HepG2 (cell line): Measurements from ENCODE around the gene KRT6C. TPM values are rescaled to one million over a fixed set of nuclear protein-coding genes. Genes with fewer than 3 reads are reported as not detected.

Experiments
- ATAC-seq: fragments of 200-7000 bp; cut with Tn5 transposase; 3 replicates; pipeline ENCODE4 v1.9.1; 2020; ENCODE audit warnings: mild to moderate bottlenecking, moderate library complexity
- BruUV-seq: library from RNA; stranded (reverse); fragments of 400-500 nt; replicated peaks from 2 replicates; lab custom pipeline; 2021; lab: Mats Ljungman, UMichigan
- CTCF ChIA-PET: fragments of 300-600 bp; formaldehyde crosslinking; extraction: SDS; loops from one replicate; lab custom pipeline; 2021; ENCODE audit warnings: low total read pairs, inconsistent platforms, low intra/inter-chr PET ratio; lab: Yijun Ruan, JAX
- POLR2A ChIA-PET: fragments of 350-600 bp; sonication (Branson Sonifier 250); formaldehyde crosslinking; loops from one replicate; lab custom pipeline; 2020; ENCODE audit warnings: antibody characterized with exemption, inconsistent platforms; lab: Yijun Ruan, JAX
- DNase-seq: peaks from one replicate; pipeline ENCODE4 v3.0.0-alpha.2; 2015; ENCODE audit warnings: low spot score
- FAIRE-seq: peaks from 3 replicates; lab custom pipeline; 2011; peaks lifted over from hg19 to GRCh38; lab: Jason Lieb, UNC
- H2AFZ ChIP-seq: one replicate; pipeline ENCODE4 v1.6.1; 2011; ENCODE audit warnings: low read length, inconsistent platforms
- H3K27ac ChIP-seq: fragments of 300-600 bp; 3 replicates; pipeline ENCODE4 v1.8.0; 2011; ENCODE audit warnings: mixed run types, mild to moderate bottlenecking, mixed read lengths, low read length, inconsistent platforms; ENCODE audit not compliant: insufficient read depth; ENCODE audit errors: extremely low read length
- H3K27me3 ChIP-seq, 2 experiments: fragments of 200-600 bp in 1 of 2; 2 replicates in 1 of 2; 3 replicates in 1 of 2; pipeline versions ENCODE4 v1.6.0 to v1.8.0; 2011; ENCODE audit warnings: low read length in 2 of 2, mild to moderate bottlenecking in 2 of 2, moderate library complexity in 2 of 2, inconsistent platforms in 1 of 2; ENCODE audit not compliant: insufficient read depth in 2 of 2, control insufficient read depth in 1 of 2
- H3K36me3 ChIP-seq, 2 experiments: fragments of 200-600 bp in 1 of 2; replicated peaks in 1 of 2; 2 replicates in 1 of 2; 3 replicates in 1 of 2; pipeline versions ENCODE4 v1.5.1 to v1.8.0; 2011; ENCODE audit warnings: low read length in 2 of 2, inconsistent platforms in 1 of 2; ENCODE audit not compliant: insufficient read depth in 2 of 2, control insufficient read depth in 1 of 2
- H3K4me1 ChIP-seq: 2 replicates; pipeline ENCODE4 v1.5.1; 2012; ENCODE audit warnings: low read length, inconsistent platforms; ENCODE audit not compliant: insufficient read depth
- H3K4me2 ChIP-seq: 2 replicates; pipeline ENCODE4 v1.6.0; 2011; ENCODE audit warnings: low read depth, low read length, inconsistent platforms
- H3K4me3 ChIP-seq, 3 experiments: fragments of 200-600 bp in 1 of 3; sonication (generic), shearing (Covaris generic) in 1 of 3; replicated peaks in 1 of 3; 2 replicates each; pipeline ENCODE4 v1.5.1; 2011 to 2016; ENCODE audit warnings: low read length in 3 of 3, inconsistent platforms in 2 of 3, low read depth in 2 of 3, mild to moderate bottlenecking in 2 of 3, control low read depth in 1 of 3, mixed read lengths in 1 of 3; ENCODE audit not compliant: insufficient read depth in 1 of 3
- H3K79me2 ChIP-seq: one replicate; pipeline ENCODE4 v1.6.1; 2011; ENCODE audit warnings: low read length, inconsistent platforms; ENCODE audit not compliant: insufficient read depth
- H3K9ac ChIP-seq: 2 replicates; pipeline ENCODE4 v1.6.0; 2011; ENCODE audit warnings: mild to moderate bottlenecking, low read depth, low read length, inconsistent platforms; ENCODE audit not compliant: insufficient read depth
- H3K9me3 ChIP-seq: 2 replicates; pipeline ENCODE4 v1.5.1; 2012; ENCODE audit warnings: mild to moderate bottlenecking, low read length
- H4K20me1 ChIP-seq: 2 replicates; pipeline ENCODE4 v1.6.0; 2011; ENCODE audit warnings: inconsistent platforms, mild to moderate bottlenecking, low read length, moderate library complexity; ENCODE audit not compliant: insufficient read depth
- ARNTL ChIP-seq: sonication (generic); formaldehyde crosslinking; IDR thresholded peaks from 2 replicates; pipeline ENCODE4 v1.4.0; 2020; ENCODE audit warnings: mild to moderate bottlenecking, missing genetic modification reagents
- BRCA1 ChIP-seq: sonication (generic); formaldehyde crosslinking; IDR thresholded peaks from 2 replicates; pipeline ENCODE4 v1.4.0; 2020; ENCODE audit warnings: missing genetic modification reagents
- HHEX ChIP-seq: IDR thresholded peaks from 2 replicates; pipeline ENCODE4 v1.6.1; 2016; ENCODE audit warnings: control low read depth
- HMGXB4 ChIP-seq, 2 experiments: sonication (generic) in 1 of 2; formaldehyde crosslinking in 1 of 2; IDR thresholded peaks; 2 replicates each; pipeline versions ENCODE4 v1.4.0 to v1.6.1; 2018 to 2020; ENCODE audit warnings: missing genetic modification reagents in 2 of 2, borderline replicate concordance in 1 of 2, low read depth in 1 of 2, mild to moderate bottlenecking in 1 of 2, missing biosample characterization in 1 of 2
- MLX ChIP-seq: IDR thresholded peaks from 2 replicates; pipeline ENCODE4 v1.6.1; 2016
- SETDB1 ChIP-seq: sonication (generic); formaldehyde crosslinking; IDR thresholded peaks from 2 replicates; pipeline ENCODE4 v1.5.1; 2020; ENCODE audit warnings: missing genetic modification reagents, mild to moderate bottlenecking, borderline replicate concordance
- TBX2 ChIP-seq: sonication (generic); formaldehyde crosslinking; IDR thresholded peaks from 2 replicates; pipeline ENCODE4 v1.5.0; 2020; ENCODE audit warnings: missing genetic modification reagents, mild to moderate bottlenecking, borderline replicate concordance
- YEATS4 ChIP-seq: sonication (generic); formaldehyde crosslinking; IDR thresholded peaks from 2 replicates; pipeline ENCODE4 v1.4.0; 2020; ENCODE audit warnings: missing genetic modification reagents, borderline replicate concordance
- ZNF274 ChIP-seq: sonication (generic); formaldehyde crosslinking; IDR thresholded peaks from 2 replicates; pipeline ENCODE4 v1.5.1; 2020; ENCODE audit warnings: mild to moderate bottlenecking, missing genetic modification reagents
- ZNF317 ChIP-seq: sonication (generic); formaldehyde crosslinking; IDR thresholded peaks from 2 replicates; pipeline ENCODE4 v1.5.0; 2020; ENCODE audit warnings: mild to moderate bottlenecking, missing genetic modification reagents
- ZNF335 ChIP-seq: sonication (generic); formaldehyde crosslinking; IDR thresholded peaks from 2 replicates; pipeline ENCODE4 v1.4.0; 2020; ENCODE audit warnings: missing genetic modification reagents
- ZNF350 ChIP-seq: sonication (generic); formaldehyde crosslinking; IDR thresholded peaks from 2 replicates; pipeline ENCODE4 v1.4.0; 2020; ENCODE audit warnings: mild to moderate bottlenecking, low read depth, missing genetic modification reagents, borderline replicate concordance
- ZNF709 ChIP-seq: sonication (generic); formaldehyde crosslinking; IDR thresholded peaks from 2 replicates; pipeline ENCODE4 v1.5.0; 2020; ENCODE audit warnings: mild to moderate bottlenecking, missing genetic modification reagents
- ZNF788 ChIP-seq: sonication (generic); formaldehyde crosslinking; IDR thresholded peaks from 2 replicates; pipeline ENCODE4 v1.5.0; 2020; ENCODE audit warnings: mild to moderate bottlenecking, missing genetic modification reagents, borderline replicate concordance
- ZNF792 ChIP-seq: IDR thresholded peaks from 2 replicates; pipeline ENCODE4 v1.6.1; 2016
- WGBS: methylation state at CpG from one replicate; pipeline ENCODE4 v1.1.6; 2017; ENCODE audit warnings: low lambda C conversion rate; 5-methylcytosine and 5-hydroxymethylcytosine counted together
- in situ Hi-C: cut with HindIII; loops from 2 replicates; pipeline ENCODE4 v1.10.0; 2017; ENCODE audit warnings: low pct_unique_long_range_greater_than_20kb; ENCODE audit not compliant: extremely low pct_ligation_motif_present
- intact Hi-C: fragments of 100-400 bp; cut with micrococcal nuclease; formaldehyde crosslinking; loops from one replicate; pipeline ENCODE4 v1.10.0; 2022; ENCODE audit not compliant: unreplicated experiment
- polyA plus RNA-seq, 8 experiments: library from polyadenylated mRNA; depleted of rRNA in 3 of 8; stranded (reverse) in 7 of 8; unstranded in 1 of 8; fragments of >200 nt; fragmentation: Illumina TruSeq in 4 of 8; extraction: Trizol in 4 of 8; gene quantifications; 2 replicates each; pipeline versions ENCODE4 v1.2.1 to v1.2.3, GENCODE V29; 2011 to 2016; ENCODE audit warnings: low read depth in 4 of 8, missing spikeins in 1 of 8, mixed read lengths in 1 of 8; ENCODE audit not compliant: insufficient read depth in 1 of 8
- total RNA-seq, 5 experiments: library from RNA; depleted of rRNA; stranded (reverse); fragments of >200 nt; fragmentation: Illumina TruSeq; extraction: Trizol; gene quantifications; 2 replicates each; pipeline ENCODE4 v1.2.3, GENCODE V29; 2016; ENCODE audit warnings: low read depth in 1 of 5
- TF ChIP-seq, protein P1 (sequence below): sonication (generic); formaldehyde crosslinking; IDR thresholded peaks from 2 replicates; pipeline ENCODE4 v1.4.0; 2020; ENCODE audit warnings: missing genetic modification reagents

KRT6C gene
- total and polyA plus RNA-seq, 2 of the 13 experiments (the other 11 are each of a cell fraction or from before 2014, with no cell fraction given): 0.03 TPM; not detected in 1

- no peak for TF ChIP-seq ZNF788
- TF ChIP-seq ARNTL: no peak
- TF ChIP-seq, all 625 proteins: peak for 0
Observed at GRCh38 chr12:52494100-52494499, 20.5 kb upstream of the KRT6C start (continued).

DNA sequence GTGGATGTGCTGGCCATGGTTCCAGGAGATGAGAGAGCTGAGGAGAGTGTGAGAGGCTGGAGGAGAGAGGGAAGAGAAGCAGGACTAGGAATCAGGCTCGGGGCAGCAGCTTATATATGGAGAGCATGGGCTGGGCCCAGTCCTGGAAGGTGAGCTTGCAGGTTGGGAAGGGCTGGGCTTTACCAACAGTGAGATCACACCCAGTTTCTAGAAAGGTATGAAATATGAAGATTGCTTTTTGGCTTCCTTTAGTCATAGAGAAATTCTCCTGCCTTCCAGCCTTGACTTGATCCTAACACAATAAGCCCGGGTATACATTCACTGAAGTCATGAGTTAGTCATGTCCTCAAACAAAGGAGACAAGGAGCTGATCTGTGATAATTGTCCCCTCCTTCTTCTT lies 19.6 kb upstream of the KRT6C start, which contains the start of gene KRT6A:
Gene KRT6A (minus strand): TSS at position 86 of the 400 bp plus-strand sequence. CDS start 69 bp downstream, at position 17.
- Histone ChIP-seq H3K9ac (no peak within 1 kb of the TSS), H3K27ac (no peak within 1 kb of the TSS), H3K36me3 (no peaks in the 10 kb centered on the region), H3K4me2 (no peak within 1 kb of the TSS), H3K4me3 (no peak within 1 kb of the TSS), H3K9me3 (no peaks in the 10 kb centered on the region), H3K27me3 (peaks cover 2 to 17% of the 10 kb centered on the region in 2 experiments; a peak in 3 of 5 replicates), H3K79me2 (no peaks in the 10 kb centered on the region), H3K4me1 (0 out of 2 replicates have a peak, but pooled peaks cover 6% of the 10 kb centered on the region), H4K20me1 (no peaks in the 10 kb centered on the region), H2AFZ (no peak within 1 kb of the TSS)
- POLR2A ChIA-PET: no interaction called here
- FAIRE-seq: no peak
- 68% methylated on average over 2 of the region's 2 CpGs for WGBS
- DNase-seq: no peak
- CTCF ChIA-PET: no interaction called here
- no TSS peak for BruUV-seq
- in situ Hi-C loops (no loop called here), intact Hi-C loops (no loop called here)
- no peak for ATAC-seq
- TF ChIP-seq, protein P1, sequence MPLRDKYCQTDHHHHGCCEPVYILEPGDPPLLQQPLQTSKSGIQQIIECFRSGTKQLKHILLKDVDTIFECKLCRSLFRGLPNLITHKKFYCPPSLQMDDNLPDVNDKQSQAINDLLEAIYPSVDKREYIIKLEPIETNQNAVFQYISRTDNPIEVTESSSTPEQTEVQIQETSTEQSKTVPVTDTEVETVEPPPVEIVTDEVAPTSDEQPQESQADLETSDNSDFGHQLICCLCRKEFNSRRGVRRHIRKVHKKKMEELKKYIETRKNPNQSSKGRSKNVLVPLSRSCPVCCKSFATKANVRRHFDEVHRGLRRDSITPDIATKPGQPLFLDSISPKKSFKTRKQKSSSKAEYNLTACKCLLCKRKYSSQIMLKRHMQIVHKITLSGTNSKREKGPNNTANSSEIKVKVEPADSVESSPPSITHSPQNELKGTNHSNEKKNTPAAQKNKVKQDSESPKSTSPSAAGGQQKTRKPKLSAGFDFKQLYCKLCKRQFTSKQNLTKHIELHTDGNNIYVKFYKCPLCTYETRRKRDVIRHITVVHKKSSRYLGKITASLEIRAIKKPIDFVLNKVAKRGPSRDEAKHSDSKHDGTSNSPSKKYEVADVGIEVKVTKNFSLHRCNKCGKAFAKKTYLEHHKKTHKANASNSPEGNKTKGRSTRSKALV (CRISPR knock-in tag): no peak
- TF ChIP-seq MLX (CRISPR knock-in tag): no peak
- no peak for TF ChIP-seq ZNF335
- no peak for TF ChIP-seq YEATS4 (CRISPR knock-in tag)
- no peak for TF ChIP-seq TBX2 (CRISPR knock-in tag)
- no peak for TF ChIP-seq ZNF317 (CRISPR knock-in tag)
- no peak for TF ChIP-seq HMGXB4 (CRISPR knock-in tag; IDR thresholded peaks at IDR 0.05; ENCODE audit: borderline replicate concordance in 1 of 2, low read depth in 1 of 2)
- no peak for TF ChIP-seq ZNF350
- TF ChIP-seq SETDB1 (CRISPR knock-in tag): no peak
- no peak for TF ChIP-seq ZNF274 (CRISPR knock-in tag)
- TF ChIP-seq HHEX (CRISPR knock-in tag): no peak
- TF ChIP-seq ZNF709 (CRISPR knock-in tag): no peak
- TF ChIP-seq BRCA1 (CRISPR knock-in tag): no peak
- TF ChIP-seq ZNF792 (CRISPR knock-in tag): no peak
